GM12872 (cell line): Measurements from ENCODE around the gene TMEM120A.

Source experiments
- TF ChIP-seq, protein P1 (sequence below): IDR thresholded peaks from 3 replicates; pipeline ENCODE4 v1.5.1; 2011; ENCODE audit warnings: low read depth, mild to moderate bottlenecking, low read length, moderate library complexity; ENCODE audit not compliant: insufficient read depth

TMEM120A gene

DNA sequence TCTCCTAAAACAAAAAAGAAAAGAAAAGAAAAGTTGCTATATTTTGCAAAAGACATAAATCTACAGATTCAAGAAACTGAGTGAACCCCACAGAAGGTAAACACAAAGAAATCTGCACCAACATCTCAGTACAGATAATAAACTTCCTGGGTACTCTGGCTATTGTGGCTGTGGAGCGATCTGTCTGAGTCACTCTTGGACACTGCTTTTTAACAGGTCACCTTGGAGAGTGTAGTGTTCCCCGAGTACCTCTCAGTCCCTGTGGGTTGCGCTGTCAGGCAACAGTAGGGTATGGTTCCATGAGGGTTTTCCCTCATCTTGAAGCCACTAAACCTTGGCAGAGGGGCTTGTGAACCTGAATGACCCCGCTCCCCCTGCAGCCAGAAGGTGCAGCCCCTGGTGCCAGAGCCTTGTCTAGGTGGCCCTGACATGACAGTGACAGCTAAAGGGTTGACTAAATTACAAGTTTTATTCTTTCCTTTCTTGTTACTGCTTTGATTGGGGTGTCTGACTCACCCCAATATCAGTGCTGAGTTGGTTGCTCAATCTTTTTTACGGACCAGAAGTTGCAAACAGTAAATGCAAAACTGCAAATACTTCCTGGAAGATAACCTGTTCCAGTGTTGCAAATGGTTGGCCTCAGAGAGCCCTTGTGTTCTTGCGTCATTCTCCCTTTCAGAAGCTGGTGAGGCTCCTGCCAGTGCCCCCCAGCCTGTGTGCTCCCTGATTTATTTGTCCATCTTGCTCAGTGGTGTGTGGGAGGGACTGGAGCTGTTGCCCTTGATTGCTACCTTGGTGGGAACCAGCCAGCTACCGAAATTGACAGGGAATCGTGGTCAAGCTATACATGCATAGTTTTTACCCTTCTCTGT is 48.9 kb downstream of the TMEM120A start:
- TF ChIP-seq, protein P1, sequence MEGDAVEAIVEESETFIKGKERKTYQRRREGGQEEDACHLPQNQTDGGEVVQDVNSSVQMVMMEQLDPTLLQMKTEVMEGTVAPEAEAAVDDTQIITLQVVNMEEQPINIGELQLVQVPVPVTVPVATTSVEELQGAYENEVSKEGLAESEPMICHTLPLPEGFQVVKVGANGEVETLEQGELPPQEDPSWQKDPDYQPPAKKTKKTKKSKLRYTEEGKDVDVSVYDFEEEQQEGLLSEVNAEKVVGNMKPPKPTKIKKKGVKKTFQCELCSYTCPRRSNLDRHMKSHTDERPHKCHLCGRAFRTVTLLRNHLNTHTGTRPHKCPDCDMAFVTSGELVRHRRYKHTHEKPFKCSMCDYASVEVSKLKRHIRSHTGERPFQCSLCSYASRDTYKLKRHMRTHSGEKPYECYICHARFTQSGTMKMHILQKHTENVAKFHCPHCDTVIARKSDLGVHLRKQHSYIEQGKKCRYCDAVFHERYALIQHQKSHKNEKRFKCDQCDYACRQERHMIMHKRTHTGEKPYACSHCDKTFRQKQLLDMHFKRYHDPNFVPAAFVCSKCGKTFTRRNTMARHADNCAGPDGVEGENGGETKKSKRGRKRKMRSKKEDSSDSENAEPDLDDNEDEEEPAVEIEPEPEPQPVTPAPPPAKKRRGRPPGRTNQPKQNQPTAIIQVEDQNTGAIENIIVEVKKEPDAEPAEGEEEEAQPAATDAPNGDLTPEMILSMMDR: no peak

DNA sequence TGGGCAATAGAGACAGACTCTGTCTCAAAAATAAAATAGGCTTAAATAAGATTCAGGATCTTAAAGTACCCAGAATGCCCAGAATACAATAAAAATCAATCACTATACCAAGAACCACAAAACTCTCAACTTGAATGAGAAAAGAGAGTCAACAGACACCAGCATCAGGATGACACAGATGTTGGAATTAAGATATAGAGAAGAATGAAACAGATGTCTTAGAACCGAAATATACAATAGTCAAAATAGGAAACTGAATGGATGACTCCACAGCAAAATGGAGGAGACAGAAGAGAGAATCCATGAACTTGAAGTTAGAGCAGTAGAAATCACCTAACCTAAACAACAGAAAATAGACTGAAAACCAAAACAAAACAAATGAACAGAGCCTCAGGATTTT is 49.9 kb downstream of the TMEM120A start:
- TF ChIP-seq, protein P1: no peak

DNA sequence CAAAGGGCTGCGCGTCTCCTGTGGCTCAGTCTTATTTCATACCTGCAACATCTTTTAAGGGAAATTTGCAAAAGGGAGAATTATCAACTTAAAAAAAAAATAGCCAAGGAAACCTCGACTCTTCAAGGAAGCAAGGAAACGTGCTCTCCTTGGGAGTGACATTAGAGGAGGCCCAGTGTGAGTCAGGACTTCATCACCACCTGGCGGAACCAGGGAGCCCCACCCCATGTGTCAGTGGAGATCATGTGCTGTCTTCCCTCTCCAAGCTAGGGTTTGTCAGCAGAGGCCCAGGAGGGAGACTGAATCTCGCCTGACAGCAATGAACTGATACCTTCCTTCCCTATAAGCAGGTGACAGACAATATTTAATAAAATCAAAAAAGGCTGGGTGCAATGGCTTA is 50.5 kb downstream of the TMEM120A start:
- TF ChIP-seq, protein P1: no peak

DNA sequence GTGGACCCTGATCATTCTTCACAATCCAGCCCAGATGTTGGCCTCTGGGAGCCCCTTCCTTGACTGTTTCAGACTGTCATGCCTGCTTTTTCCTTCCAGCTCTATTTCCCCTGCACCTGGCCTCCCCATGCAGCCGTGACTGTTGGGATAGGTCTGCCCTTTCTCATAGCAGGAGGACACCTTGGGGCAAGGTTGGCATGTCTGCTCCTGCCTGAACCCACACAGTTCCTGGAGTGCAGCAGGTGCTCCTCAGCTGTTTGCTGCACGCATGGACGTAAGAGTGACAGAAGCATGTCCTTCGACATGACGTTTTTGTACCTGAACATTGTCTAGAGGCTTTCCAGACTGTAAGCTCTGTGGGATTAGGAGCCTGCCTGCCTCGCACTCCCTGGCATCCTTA is 55.5 kb downstream of the TMEM120A start:
- TF ChIP-seq, protein P1: no peak

DNA sequence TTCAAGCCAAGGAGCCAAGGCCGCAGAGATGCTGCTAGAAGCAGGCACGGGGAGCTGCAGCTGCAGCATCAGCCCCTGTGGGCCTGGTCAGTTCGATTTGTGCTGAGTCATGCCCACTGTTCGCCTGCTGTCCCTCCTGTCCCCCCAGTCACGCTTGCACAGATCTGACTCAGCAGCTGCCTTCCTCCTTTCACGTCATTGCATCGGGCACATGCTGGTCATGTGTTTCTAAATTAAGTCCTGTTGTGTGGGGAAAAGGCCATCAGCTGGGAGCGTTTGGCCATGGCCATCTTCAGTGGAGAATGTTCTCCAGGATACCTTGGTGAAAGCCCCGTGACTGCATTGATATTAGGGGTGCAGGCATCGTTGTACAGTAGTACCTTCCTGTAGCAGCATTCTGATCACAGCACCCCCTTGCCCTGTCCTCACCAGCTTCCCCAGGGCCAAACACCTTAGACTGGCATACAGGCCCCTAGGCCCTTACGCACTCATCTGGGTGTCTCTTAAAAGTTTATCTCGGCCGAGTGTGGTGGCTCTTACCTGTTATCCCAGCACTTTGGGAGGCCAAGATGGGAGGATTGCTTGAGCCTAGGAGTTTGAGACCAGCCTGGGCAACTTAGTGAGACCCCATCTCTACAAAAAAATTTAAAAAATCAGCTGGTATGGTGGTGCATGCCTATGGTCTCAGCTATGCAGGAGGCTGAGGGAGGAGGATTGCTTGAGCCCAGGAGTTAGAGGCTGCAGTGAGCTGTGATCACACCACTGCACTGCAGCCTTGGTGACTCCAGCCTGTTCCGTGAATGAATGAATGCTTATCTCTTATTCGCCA is 56.2 kb downstream of the TMEM120A start:
- TF ChIP-seq, protein P1: no peak
